A673 (cell line): ENCODE data around the gene NR6A1. TPM values are rescaled to one million over a fixed set of nuclear protein-coding genes. Genes with fewer than 3 reads are reported as not detected.

Experiments used
- BruUV-seq: library from RNA; stranded (reverse); fragments of 400-500 nt; replicated peaks from 2 replicates; lab custom pipeline; 2021; lab: Mats Ljungman, UMichigan
- CTCF ChIA-PET: fragments of 300-600 bp; sonication (Branson Sonifier 250); formaldehyde crosslinking; loops from one replicate; lab custom pipeline; 2022; ENCODE audit warnings: antibody characterized with exemption; lab: Charles Lee
- POLR2A ChIA-PET: fragments of 300-600 bp; sonication (Branson Sonifier 250); formaldehyde crosslinking; loops from one replicate; lab custom pipeline; 2022; ENCODE audit warnings: antibody characterized with exemption; ENCODE audit not compliant: low non-redundant PET; lab: Charles Lee
- DNase-seq: peaks from one replicate; pipeline ENCODE4 v3.0.0-alpha.2; 2015; ENCODE audit warnings: low spot score
- H3K27ac ChIP-seq: fragments of 200-600 bp; sonication (generic); 2 replicates; pipeline ENCODE4 v1.5.1; 2016; ENCODE audit warnings: mixed run types, low read depth, mild to moderate bottlenecking, mixed read lengths, antibody characterized with exemption, low read length; ENCODE audit not compliant: poor library complexity, severe bottlenecking
- H3K27me3 ChIP-seq: fragments of 200-600 bp; sonication (generic); replicated peaks from 2 replicates; pipeline ENCODE4 v1.6.1; 2017; ENCODE audit warnings: mixed run types, low read depth, mild to moderate bottlenecking, mixed read lengths, antibody characterized with exemption, low read length; ENCODE audit not compliant: insufficient read depth, poor library complexity
- H3K36me3 ChIP-seq: fragments of 200-600 bp; sonication (generic); 2 replicates; pipeline ENCODE4 v1.6.1; 2016; ENCODE audit warnings: mixed run types, mild to moderate bottlenecking, mixed read lengths, antibody characterized with exemption, low read length; ENCODE audit not compliant: insufficient read depth, poor library complexity, severe bottlenecking
- H3K4me1 ChIP-seq: fragments of 200-600 bp; sonication (generic); 2 replicates; pipeline ENCODE4 v1.6.1; 2017; ENCODE audit warnings: mixed run types, mild to moderate bottlenecking, mixed read lengths, antibody characterized with exemption, low read length; ENCODE audit not compliant: insufficient read depth, poor library complexity, severe bottlenecking
- H3K4me3 ChIP-seq: fragments of 200-600 bp; sonication (generic); 2 replicates; pipeline ENCODE4 v1.5.1; 2016; ENCODE audit warnings: low read depth, mixed run types, mild to moderate bottlenecking, mixed read lengths, low read length; ENCODE audit not compliant: poor library complexity, severe bottlenecking
- H3K9me3 ChIP-seq: fragments of 200-600 bp; sonication (generic); 2 replicates; pipeline ENCODE4 v1.6.1; 2016; ENCODE audit warnings: mixed run types, low read depth, mild to moderate bottlenecking, mixed read lengths, antibody characterized with exemption, low read length; ENCODE audit not compliant: poor library complexity, severe bottlenecking
- CTCF ChIP-seq: fragments of 300-800, 200-600 bp; sonication (generic); conservative IDR thresholded peaks from 2 replicates; pipeline ENCODE4 v1.5.1; 2017; ENCODE audit warnings: low read depth, mild to moderate bottlenecking, antibody characterized with exemption, low read length, moderate library complexity, mixed read lengths
- EZH2 ChIP-seq: fragments of 200-600 bp; sonication (generic); IDR thresholded peaks from 2 replicates; pipeline ENCODE4 v1.6.1; 2017; ENCODE audit warnings: borderline replicate concordance, low read depth, mild to moderate bottlenecking, mixed read lengths, antibody characterized with exemption, low read length; ENCODE audit not compliant: poor library complexity, severe bottlenecking
- intact Hi-C: fragments of 100-400 bp; cut with micrococcal nuclease; formaldehyde crosslinking; loops from one replicate; pipeline ENCODE4 v1.10.0; 2022; ENCODE audit not compliant: unreplicated experiment
- total RNA-seq: library from RNA; stranded (reverse); gene quantifications from 2 replicates; pipeline ENCODE4 v1.2.3, GENCODE V29; 2021

The NR6A1 gene
- total RNA-seq, 1 experiment from 2014 or later = 5.3 TPM

GRCh38 chr9:124768750-124769548, 2.2 kb downstream of the NR6A1 start:
- no peaks in the 10 kb centered on the region for H3K27me3 ChIP-seq
- CTCF ChIA-PET = interaction anchor here (0.6 to 1.0 kb wide), 5 partner anchors 76 to 156 kb away, joined by 3 to 4 read pairs (median 3); no protein-coding TSS in a partner anchor
- no peaks in the 10 kb centered on the region for H3K36me3 ChIP-seq
- intact Hi-C loops = loop anchor here (5.0 to 10.0 kb wide), 2 partner anchors 152 to 354 kb away; partner anchors contain the start of gene PSMB7
- BruUV-seq = TSS peak; percentile 46
- H3K9me3 ChIP-seq = no peaks in the 10 kb centered on the region
- H3K27ac ChIP-seq = no peak overlapping the region
- peaks cover 45% of the 10 kb centered on the region for H3K4me1 ChIP-seq
- TF ChIP-seq CTCF = no peak
- no peak for TF ChIP-seq EZH2
- no peak for DNase-seq
- POLR2A ChIA-PET = interaction anchor here (0.5 to 0.6 kb wide), 2 partner anchors 90 to 1606 kb away, joined by 3 read pairs; no protein-coding TSS in a partner anchor
- H3K4me3 ChIP-seq = peak overlapping the region; percentile 67

- no peaks in the 10 kb centered on the region for H3K9me3 ChIP-seq
- H3K36me3 ChIP-seq = no peaks in the 10 kb centered on the region
- no TSS peak for BruUV-seq
- peak overlapping the region; percentile 67 for H3K4me3 ChIP-seq
- H3K27ac ChIP-seq = no peak overlapping the region
- no peak for TF ChIP-seq CTCF
- no peak for TF ChIP-seq EZH2
- POLR2A ChIA-PET = interaction anchor here (0.6 kb wide), 1 partner anchor 91 kb away, joined by 3 read pairs; no protein-coding TSS in a partner anchor
- H3K4me1 ChIP-seq = peaks cover 45% of the 10 kb centered on the region
- no peaks in the 10 kb centered on the region for H3K27me3 ChIP-seq
- DNase-seq = peak; percentile 29
- intact Hi-C loops = loop anchor here (5.0 to 10.0 kb wide), 2 partner anchors 151 to 354 kb away; partner anchors contain the start of gene PSMB7
- CTCF ChIA-PET = interaction anchor here (0.7 to 1.0 kb wide), 2 partner anchors 151 to 156 kb away, joined by 3 read pairs; no protein-coding TSS in a partner anchor
These were observed 2.8 kb downstream of the NR6A1 start for GRCh38 chr9:124768334-124768733.

GRCh38 chr9:124767821-124768220, 3.3 kb downstream of the NR6A1 start:
- Histone ChIP-seq H3K36me3 (no peaks in the 10 kb centered on the region), H3K9me3 (no peaks in the 10 kb centered on the region), H3K27me3 (no peaks in the 10 kb centered on the region), H3K4me1 (peaks cover 48% of the 10 kb centered on the region), H3K4me3 (peak overlapping the region; percentile 67), H3K27ac (no peak overlapping the region)
- POLR2A ChIA-PET = no interaction called here
- no TSS peak for BruUV-seq
- CTCF ChIA-PET = no interaction called here
- intact Hi-C loops = loop anchor here (5.0 to 10.0 kb wide), 2 partner anchors 151 to 353 kb away; partner anchors contain the start of gene PSMB7
- TF ChIP-seq CTCF (no peak), EZH2 (no peak)
- DNase-seq = peak; percentile 36
